GM12872 (cell line): ENCODE data around the gene CNNM2.

Experiments
- TF ChIP-seq, protein P1 (sequence below): IDR thresholded peaks from 3 replicates; pipeline ENCODE4 v1.5.1; 2011; ENCODE audit warnings: low read depth, mild to moderate bottlenecking, low read length, moderate library complexity; ENCODE audit not compliant: insufficient read depth

The CNNM2 gene

DNA sequence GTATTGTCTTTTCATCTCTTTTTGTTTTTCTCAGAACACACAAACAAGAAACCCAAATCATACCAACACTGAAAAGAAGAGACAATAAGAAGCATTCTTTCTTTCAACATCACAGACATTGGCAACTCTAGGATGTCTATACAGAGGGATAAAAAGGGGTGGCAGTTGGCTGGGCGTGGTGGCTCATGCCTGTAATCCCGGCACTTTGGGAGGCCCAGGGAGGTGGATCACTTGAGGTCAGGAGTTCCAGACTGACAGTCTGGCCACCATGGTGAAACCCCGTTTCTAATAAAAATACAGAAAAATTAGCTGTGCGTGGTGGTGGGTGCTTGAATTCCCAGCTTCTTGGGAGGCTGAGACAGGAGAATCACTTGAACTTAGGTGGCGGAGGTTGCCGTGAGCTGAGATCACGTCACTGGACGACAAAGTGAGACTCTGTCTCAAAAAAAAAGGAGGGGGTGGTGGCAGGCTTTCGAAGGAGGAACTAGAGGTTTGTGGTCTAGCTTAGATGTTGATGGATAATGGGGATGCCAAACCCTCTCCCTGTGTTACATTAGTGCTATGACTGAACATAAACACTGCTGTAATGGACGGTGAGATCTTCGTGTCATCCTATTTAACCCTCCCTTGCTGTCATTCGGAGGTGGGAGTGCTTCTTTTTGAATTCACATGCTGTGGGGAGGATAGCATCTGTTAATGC lies 9.4 kb downstream of the CNNM2 start:
- TF ChIP-seq, protein P1, sequence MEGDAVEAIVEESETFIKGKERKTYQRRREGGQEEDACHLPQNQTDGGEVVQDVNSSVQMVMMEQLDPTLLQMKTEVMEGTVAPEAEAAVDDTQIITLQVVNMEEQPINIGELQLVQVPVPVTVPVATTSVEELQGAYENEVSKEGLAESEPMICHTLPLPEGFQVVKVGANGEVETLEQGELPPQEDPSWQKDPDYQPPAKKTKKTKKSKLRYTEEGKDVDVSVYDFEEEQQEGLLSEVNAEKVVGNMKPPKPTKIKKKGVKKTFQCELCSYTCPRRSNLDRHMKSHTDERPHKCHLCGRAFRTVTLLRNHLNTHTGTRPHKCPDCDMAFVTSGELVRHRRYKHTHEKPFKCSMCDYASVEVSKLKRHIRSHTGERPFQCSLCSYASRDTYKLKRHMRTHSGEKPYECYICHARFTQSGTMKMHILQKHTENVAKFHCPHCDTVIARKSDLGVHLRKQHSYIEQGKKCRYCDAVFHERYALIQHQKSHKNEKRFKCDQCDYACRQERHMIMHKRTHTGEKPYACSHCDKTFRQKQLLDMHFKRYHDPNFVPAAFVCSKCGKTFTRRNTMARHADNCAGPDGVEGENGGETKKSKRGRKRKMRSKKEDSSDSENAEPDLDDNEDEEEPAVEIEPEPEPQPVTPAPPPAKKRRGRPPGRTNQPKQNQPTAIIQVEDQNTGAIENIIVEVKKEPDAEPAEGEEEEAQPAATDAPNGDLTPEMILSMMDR: no peak

DNA sequence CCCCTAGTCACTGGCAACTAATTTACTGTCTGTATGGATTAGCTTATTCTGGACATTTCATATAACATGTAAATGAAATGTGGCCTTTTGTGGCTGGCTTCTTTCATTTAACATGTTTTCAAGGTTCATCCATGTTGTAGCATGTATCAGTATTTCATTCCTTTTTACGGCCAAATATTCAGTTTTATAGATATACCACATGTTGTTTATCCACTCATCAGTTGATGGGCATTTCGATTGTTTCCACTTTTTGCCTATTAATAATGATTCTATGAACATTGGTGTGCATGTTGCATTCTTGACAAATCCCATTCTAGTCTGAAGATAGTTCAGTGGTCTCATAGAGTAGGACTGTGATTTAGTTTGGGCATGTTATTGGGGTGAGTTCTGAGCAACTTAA lies 12.6 kb downstream of the CNNM2 start:
- TF ChIP-seq, protein P1: no peak

DNA sequence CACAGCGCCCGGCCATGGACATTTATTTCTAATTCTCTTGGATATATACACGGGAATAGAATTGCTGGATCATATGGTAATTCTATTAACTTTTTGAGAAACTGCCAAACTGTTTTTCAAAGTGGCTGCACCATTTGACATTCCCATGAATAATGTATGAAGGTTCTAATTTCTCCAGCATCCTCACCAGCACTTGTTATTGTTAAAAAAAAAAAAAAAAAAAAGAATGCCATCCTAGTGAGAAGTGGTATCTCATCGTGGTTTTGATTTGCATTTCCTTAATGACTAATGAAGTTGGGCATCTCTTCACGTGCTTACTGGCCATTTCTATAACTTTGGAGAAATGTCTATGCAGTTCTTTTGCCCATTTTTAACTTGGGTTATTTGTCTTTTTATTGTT lies 13.5 kb downstream of the CNNM2 start:
- TF ChIP-seq, protein P1: no peak

DNA sequence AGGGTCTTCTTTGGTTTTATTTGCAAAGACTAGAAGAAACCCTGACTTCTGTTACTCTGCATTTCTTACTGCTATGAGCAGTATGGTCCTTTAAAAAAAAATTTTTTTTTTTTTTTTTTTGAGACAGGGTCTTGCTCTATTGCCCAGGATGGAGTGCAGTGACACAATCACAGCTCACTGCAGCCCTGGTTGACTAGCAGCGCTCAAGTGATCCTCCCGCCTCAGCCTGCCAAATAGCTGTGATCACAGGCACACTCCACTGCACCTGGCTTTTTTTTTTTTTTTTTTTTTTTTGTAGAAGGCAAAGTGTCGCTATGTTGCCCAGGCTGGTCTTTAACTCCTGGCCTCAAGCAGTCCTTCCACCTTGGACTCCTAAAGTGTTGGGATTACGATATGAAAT lies 17.4 kb downstream of the CNNM2 start:
- TF ChIP-seq, protein P1: no peak

DNA sequence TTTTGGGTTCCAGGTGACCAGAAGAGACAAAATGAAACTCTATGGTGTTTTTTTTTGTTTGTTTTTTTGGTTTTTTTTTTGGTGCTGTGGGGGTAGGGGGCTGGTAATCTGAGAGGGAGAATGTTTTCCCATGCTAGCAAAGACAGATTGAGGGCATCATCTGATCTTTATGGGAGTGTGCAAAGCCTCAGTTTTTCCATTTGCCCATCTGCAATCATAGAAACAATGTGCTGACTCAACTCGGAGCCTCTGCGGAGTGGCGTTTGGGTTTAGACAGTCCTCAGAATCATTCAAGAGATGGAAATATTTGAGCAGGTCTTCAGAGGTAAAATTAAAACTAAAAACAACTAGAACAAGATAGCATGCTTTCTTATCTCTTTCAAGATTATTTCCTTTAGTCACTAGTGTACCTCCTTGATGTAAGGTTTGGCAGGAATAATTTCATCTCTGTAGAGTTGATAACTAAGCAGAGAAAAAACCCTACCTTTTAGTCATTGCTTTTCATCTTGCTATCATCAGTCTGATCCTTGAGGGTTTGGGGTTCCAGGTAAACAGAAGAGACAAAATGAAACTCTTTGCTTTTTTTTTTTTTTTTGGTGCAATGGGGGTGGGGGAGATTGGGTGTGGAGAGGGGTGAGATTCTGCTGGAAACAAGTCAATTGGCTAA lies 18.0 kb downstream of the CNNM2 start:
- TF ChIP-seq, protein P1: no peak

DNA sequence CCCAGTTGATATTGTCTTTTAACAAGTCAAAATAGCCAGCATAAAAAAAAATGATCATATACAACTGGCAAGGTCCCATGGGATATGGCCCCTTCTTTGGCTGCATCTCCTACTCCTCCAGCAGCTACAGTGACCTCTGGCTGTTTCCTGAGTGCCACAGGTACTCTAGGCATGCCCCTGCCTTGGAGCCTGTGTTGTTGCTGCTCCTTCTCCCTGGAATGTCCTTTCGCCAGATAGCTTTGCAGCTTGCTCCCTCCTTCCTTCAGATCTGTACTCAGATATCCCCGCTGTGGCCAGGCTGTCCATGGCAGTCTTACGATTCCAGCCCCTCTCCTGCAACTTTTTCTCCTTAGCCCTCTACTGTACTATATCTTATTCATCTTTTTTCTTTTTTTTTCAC lies 23.3 kb downstream of the CNNM2 start:
- TF ChIP-seq, protein P1: no peak

DNA sequence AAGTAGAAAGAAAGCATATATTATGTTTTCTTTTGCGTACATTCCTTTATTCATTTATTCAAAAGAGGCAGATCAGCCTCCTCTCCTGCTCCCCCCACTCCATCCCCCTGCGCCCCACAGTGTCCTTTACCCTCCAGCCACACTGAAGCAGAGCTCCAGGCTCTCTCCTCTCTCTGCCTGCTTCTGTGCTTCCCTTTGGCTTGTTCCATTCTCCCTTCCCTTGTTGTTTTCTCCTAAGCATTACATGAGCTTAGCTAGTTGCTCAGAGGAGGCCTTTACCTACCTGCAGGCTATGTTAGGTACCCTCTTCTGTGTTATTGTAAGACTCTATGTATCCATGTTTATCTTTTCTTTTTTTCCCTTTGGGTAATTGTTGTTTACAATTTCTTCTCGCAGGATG lies 27.4 kb downstream of the CNNM2 start:
- TF ChIP-seq, protein P1: no peak
